CD14-positive monocyte (primary cell): Measurements from ENCODE around the gene NABP1. TPM values are rescaled to one million over a fixed set of nuclear protein-coding genes. Genes with fewer than 3 reads are reported as not detected.

Experiments used
- DNase-seq, 3 donors: peaks; one replicate each; pipeline ENCODE4 v3.0.0-alpha.2; 2011 to 2022
- H2AFZ ChIP-seq: 2 replicates; pipeline ENCODE4 v1.6.0; 2012; ENCODE audit warnings: mild to moderate bottlenecking, low read depth, low read length, inconsistent platforms; ENCODE audit not compliant: insufficient read depth, poor library complexity, severe bottlenecking
- H3K27ac ChIP-seq, 2 donors: 1 replicate in 1 of 2; 2 replicates in 1 of 2; pipeline ENCODE4 v1.5.1; 2012 to 2013; ENCODE audit warnings: low read length in 2 of 2, control low read depth in 1 of 2, inconsistent platforms in 1 of 2, low read depth in 1 of 2, mild to moderate bottlenecking in 1 of 2
- H3K27me3 ChIP-seq, 2 donors: one replicate each; pipeline versions ENCODE4 v1.6.0 to v1.6.1; 2011 to 2013; ENCODE audit warnings: low read length in 2 of 2; ENCODE audit not compliant: control insufficient read depth in 2 of 2, insufficient read depth in 2 of 2
- H3K36me3 ChIP-seq, 2 donors: replicated peaks in 1 of 2; 1 replicate in 1 of 2; 2 replicates in 1 of 2; pipeline versions ENCODE4 v1.5.1 to v1.6.1; 2012 to 2013; ENCODE audit warnings: low read length in 2 of 2, control low read depth in 1 of 2, inconsistent platforms in 1 of 2, mild to moderate bottlenecking in 1 of 2; ENCODE audit not compliant: insufficient read depth in 2 of 2, control insufficient read depth in 1 of 2
- H3K4me1 ChIP-seq, 2 donors: 1 replicate in 1 of 2; 2 replicates in 1 of 2; pipeline versions ENCODE4 v1.5.1 to v1.6.1; 2012 to 2013; ENCODE audit warnings: low read length in 2 of 2, control low read depth in 1 of 2, inconsistent platforms in 1 of 2, mild to moderate bottlenecking in 1 of 2, moderate library complexity in 1 of 2; ENCODE audit not compliant: insufficient read depth in 2 of 2, control insufficient read depth in 1 of 2
- H3K4me2 ChIP-seq: replicated peaks from 2 replicates; pipeline ENCODE3; 2012; ENCODE audit warnings: low read length, moderate library complexity, mild to moderate bottlenecking; ENCODE audit not compliant: poor library complexity, severe bottlenecking; ENCODE audit errors: extremely low read depth
- H3K4me3 ChIP-seq, 3 experiments: fragments of 200-600 bp in 1 of 3; sonication (generic) in 1 of 3; replicated peaks in 1 of 3; 1 replicate in 2 of 3; 2 replicates in 1 of 3; pipeline ENCODE4 v1.5.1; 2011 to 2013; ENCODE audit warnings: low read length in 3 of 3, mild to moderate bottlenecking in 3 of 3, control low read depth in 2 of 3, low read depth in 2 of 3, inconsistent platforms in 1 of 3, moderate library complexity in 1 of 3
- H3K79me2 ChIP-seq: 2 replicates; pipeline ENCODE4 v1.6.0; 2012; ENCODE audit warnings: mild to moderate bottlenecking, control low read depth, inconsistent platforms, low read length, moderate library complexity; ENCODE audit not compliant: insufficient read depth
- H3K9ac ChIP-seq: 2 replicates; pipeline ENCODE4 v1.6.0; 2017; ENCODE audit warnings: low read length, mild to moderate bottlenecking; ENCODE audit not compliant: insufficient read depth, poor library complexity, severe bottlenecking
- H3K9me3 ChIP-seq, 2 donors: replicated peaks in 1 of 2; 1 replicate in 1 of 2; 2 replicates in 1 of 2; pipeline versions ENCODE4 v1.5.1 to v1.6.1; 2012 to 2013; ENCODE audit warnings: low read length in 2 of 2, control low read depth in 1 of 2; ENCODE audit not compliant: control insufficient read depth in 1 of 2, insufficient read depth in 1 of 2
- H4K20me1 ChIP-seq: 2 replicates; pipeline ENCODE4 v1.6.0; 2012; ENCODE audit warnings: mild to moderate bottlenecking, low read length, control low read depth, moderate library complexity; ENCODE audit not compliant: insufficient read depth
- H3K27ac Mint-ChIP-seq, 7 donors: one replicate each; pipeline ENCODE4 v1.8.0; 2020; ENCODE audit warnings: mild to moderate bottlenecking in 7 of 7, mixed read lengths in 7 of 7, moderate library complexity in 6 of 7, inconsistent platforms in 2 of 7
- H3K27me3 Mint-ChIP-seq, 3 donors: one replicate each; pipeline ENCODE4 v1.8.0; 2021 to 2022; ENCODE audit warnings: low read depth in 3 of 3, mild to moderate bottlenecking in 3 of 3, mixed read lengths in 3 of 3, moderate library complexity in 3 of 3, inconsistent platforms in 1 of 3
- H3K36me3 Mint-ChIP-seq, 2 donors: one replicate each; pipeline ENCODE4 v1.8.0; 2020; ENCODE audit warnings: mixed read lengths in 2 of 2, inconsistent platforms in 1 of 2, mild to moderate bottlenecking in 1 of 2
- H3K4me1 Mint-ChIP-seq: one replicate; pipeline ENCODE4 v1.8.0; 2020; ENCODE audit warnings: mild to moderate bottlenecking, mixed read lengths
- H3K4me3 Mint-ChIP-seq, 2 donors: one replicate each; pipeline ENCODE4 v1.8.0; 2020; ENCODE audit warnings: mild to moderate bottlenecking in 2 of 2, mixed read lengths in 2 of 2, moderate library complexity in 1 of 2
- H3K9me3 Mint-ChIP-seq, 7 donors: one replicate each; pipeline ENCODE4 v1.8.0; 2020 to 2022; ENCODE audit warnings: mixed read lengths in 7 of 7, mild to moderate bottlenecking in 6 of 7, moderate library complexity in 6 of 7, inconsistent platforms in 2 of 7
- CTCF ChIP-seq: fragments of 200-600 bp; IDR thresholded peaks from one replicate; pipeline ENCODE4 v1.8.0; 2022; ENCODE audit warnings: antibody characterized with exemption, mild to moderate bottlenecking
- WGBS: methylation state at CpG from one replicate; pipeline ENCODE4 v1.1.5; 2013; ENCODE audit warnings: missing lambda C conversion rate; ENCODE audit not compliant: insufficient coverage; 5-methylcytosine and 5-hydroxymethylcytosine counted together
- intact Hi-C, 2 donors: fragments of 100-400 bp; cut with micrococcal nuclease; formaldehyde crosslinking; loops; one replicate each; pipeline versions ENCODE4 v1.15.0 to v1.15.1; 2023
- polyA plus RNA-seq, 3 donors: library from polyadenylated mRNA; depleted of rRNA in 1 of 3; unstranded in 2 of 3; stranded (reverse) in 1 of 3; fragments of 300-500 nt in 2 of 3; fragments of >200 nt in 1 of 3; fragmentation: Illumina TruSeq in 2 of 3; gene quantifications; 1 replicate in 2 of 3; 2 replicates in 1 of 3; pipeline ENCODE4 v1.2.3, GENCODE V29; 2012 to 2021

The NABP1 gene
- polyA plus RNA-seq, 3 donors = 8.0 to 20.7 (median 13.3) TPM

GRCh38 chr2:191666226-191666625 is 11.7 kb upstream of the NABP1 start:
- Histone ChIP-seq H3K27me3 (no peaks in the 10 kb centered on the region), H3K4me2 (no peak overlapping the region), H3K9ac (no peak overlapping the region), H4K20me1 (no peaks in the 10 kb centered on the region), H3K36me3 (no peaks in the 10 kb centered on the region), H3K79me2 (no peaks in the 10 kb centered on the region), H2AFZ (no peak overlapping the region), H3K27ac (peak overlapping the region in 1 of 2 donors; percentile 70), H3K4me1 (peaks cover 19 to 38% of the 10 kb centered on the region in 2 donors), H3K4me3 (no peak overlapping the region), H3K9me3 (no peaks in the 10 kb centered on the region)
- peaks cover 0 to 4% (median 2%) of the 10 kb centered on the region in 7 donors for H3K9me3 Mint-ChIP-seq
- DNase-seq = peak in 1 of 3 donors; percentile 17
- no CpG with 5 or more reads among the region's 4 CpGs for WGBS
- peaks cover 0 to 4% of the 10 kb centered on the region in 2 donors for H3K36me3 Mint-ChIP-seq
- intact Hi-C loops = no loop called here
- peaks cover 26% of the 10 kb centered on the region for H3K4me1 Mint-ChIP-seq
- peak overlapping the region in 6 of 7 donors; percentile 63 to 89 (median 78) for H3K27ac Mint-ChIP-seq
- H3K4me3 Mint-ChIP-seq = no peak overlapping the region
- no peak for TF ChIP-seq CTCF
- H3K27me3 Mint-ChIP-seq = peaks cover 0 to 2% (median 0%) of the 10 kb centered on the region in 3 donors

GRCh38 chr2:191666732-191667131 is 11.2 kb upstream of the NABP1 start:
- Histone ChIP-seq H3K79me2 (no peaks in the 10 kb centered on the region), H3K27me3 (no peaks in the 10 kb centered on the region), H3K4me3 (no peak overlapping the region), H3K4me2 (no peak overlapping the region), H3K4me1 (peaks cover 18 to 34% of the 10 kb centered on the region in 2 donors), H3K9me3 (no peaks in the 10 kb centered on the region), H4K20me1 (no peaks in the 10 kb centered on the region), H3K36me3 (no peaks in the 10 kb centered on the region), H2AFZ (no peak overlapping the region), H3K9ac (no peak overlapping the region), H3K27ac (peak overlapping the region in 1 of 2 donors; percentile 70)
- DNase-seq = peak; percentile 49 to 90 (median 62)
- peaks cover 0 to 4% of the 10 kb centered on the region in 2 donors for H3K36me3 Mint-ChIP-seq
- H3K27me3 Mint-ChIP-seq = peaks cover 0 to 2% (median 0%) of the 10 kb centered on the region in 3 donors
- peaks cover 0 to 4% (median 2%) of the 10 kb centered on the region in 7 donors for H3K9me3 Mint-ChIP-seq
- H3K4me3 Mint-ChIP-seq = peak overlapping the region in 1 of 2 donors; percentile 51
- intact Hi-C loops = no loop called here
- 0% methylated on average over 1 of the region's 3 CpGs for WGBS
- no peak for TF ChIP-seq CTCF
- H3K4me1 Mint-ChIP-seq = peaks cover 24% of the 10 kb centered on the region
- peak overlapping the region; percentile 63 to 89 (median 80) for H3K27ac Mint-ChIP-seq
